Measurements from ENCODE around the gene HYCC1. TPM values are rescaled to one million over a fixed set of nuclear protein-coding genes. Genes with fewer than 3 reads are reported as not detected.

Gene HYCC1
- total RNA-seq, 1 experiment from 2014 or later, result 126 TPM

- Mint-ChIP-seq H3K27ac (no peak overlapping the region), H3K9me3 (peaks cover 0 to 2% of the 10 kb centered on the region in 2 experiments; a peak in 1 of 5 replicates), H3K4me3 (no peak overlapping the region), H3K4me1 (peaks cover 3 to 5% of the 10 kb centered on the region in 2 experiments; a peak in 3 of 4 replicates), H3K36me3 (ENCODE audit: insufficient read depth in 1 of 3, low read depth in 3 of 3) (no peaks in the 10 kb centered on the region; a peak in 1 of 7 replicates), H3K27me3 (ENCODE audit: low read depth) (no peaks in the 10 kb centered on the region; the same call in 1 of the 2 replicates)
- no peak overlapping the region for H2BK12ac ChIP-seq (ENCODE audit: insufficient read length, low read depth, low read length)
- H4K8ac ChIP-seq (replicated peaks; ENCODE audit: insufficient read length, low read depth, low read length), result no peak overlapping the region
- no peak overlapping the region for H3K9ac ChIP-seq (ENCODE audit: extremely low read depth, insufficient read length, low read length)
- H4K5ac ChIP-seq (ENCODE audit: insufficient read length, low read depth, low read length), result no peak overlapping the region
- H3K23me2 ChIP-seq (ENCODE audit: insufficient read length, low read depth, low read length, poor library complexity, severe bottlenecking), result no peaks in the 10 kb centered on the region
- no peaks in the 10 kb centered on the region for H3K27me3 ChIP-seq (ENCODE audit: insufficient read depth, low read length)
- no peak overlapping the region for H3K18ac ChIP-seq (ENCODE audit: insufficient read length, low read depth, low read length)
- H2BK20ac ChIP-seq (ENCODE audit: low read depth, low read length, poor library complexity, severe bottlenecking), result no peak overlapping the region
- H3K14ac ChIP-seq (ENCODE audit: insufficient read depth, low read length), result no peak overlapping the region
- H3K4me2 ChIP-seq (ENCODE audit: insufficient read depth, insufficient read length, low read length), result no peak overlapping the region
- no peaks in the 10 kb centered on the region for H3K79me1 ChIP-seq (ENCODE audit: insufficient read depth, low read depth, low read length, poor library complexity, severe bottlenecking)
- DNase-seq, result no peak
- WGBS (ENCODE audit: extremely low coverage, insufficient read length, low lambda C conversion rate), result no CpG with 5 or more reads among the region's 2 CpGs
- H3K4ac ChIP-seq (ENCODE audit: low read depth, low read length), result no peak overlapping the region
- no peak overlapping the region for H2BK15ac ChIP-seq (ENCODE audit: low read depth, low read length)
- no peak overlapping the region for H3K27ac ChIP-seq (ENCODE audit: insufficient read length, low read depth, low read length)
- H3K23ac ChIP-seq (ENCODE audit: insufficient read length, low read depth, low read length), result no peak overlapping the region
- H3K4me1 ChIP-seq (ENCODE audit: insufficient read depth, low read length), result no peaks in the 10 kb centered on the region
- no peak overlapping the region for H3T11ph ChIP-seq (ENCODE audit: low read length)
- no peak for TF ChIP-seq CTCF (conservative IDR thresholded peaks at IDR 0.05)
- no peak overlapping the region for H2AK5ac ChIP-seq (ENCODE audit: insufficient read length, low read length)
- H2AFZ ChIP-seq (ENCODE audit: low read length), result no peak overlapping the region
- H4K91ac ChIP-seq (ENCODE audit: insufficient read length, low read depth, low read length), result no peak overlapping the region
- H4K20me1 ChIP-seq (ENCODE audit: control insufficient read depth, insufficient read depth, insufficient read length), result no peaks in the 10 kb centered on the region
- no peak overlapping the region for H3K56ac ChIP-seq (ENCODE audit: insufficient read length, low read depth, low read length)
- H3K9me3 ChIP-seq (ENCODE audit: control insufficient read depth, low read depth, low read length), result no peaks in the 10 kb centered on the region
- no peak overlapping the region for H2BK5ac ChIP-seq (ENCODE audit: insufficient read length, low read length)
- no peak overlapping the region for H2BK120ac ChIP-seq (ENCODE audit: low read depth, low read length, poor library complexity, severe bottlenecking)
- no peaks in the 10 kb centered on the region for H3K79me2 ChIP-seq (ENCODE audit: insufficient read depth, low read length)
These were observed 10.5 kb upstream of the HYCC1 start for GRCh38 chr7:23024454-23024853.

Data from H9 (cell line).